HG02763 (cell line): ENCODE data around the gene RANGAP1.

Source experiments
- ATAC-seq: cut with Tn5 transposase; IDR thresholded peaks from one replicate; pipeline ENCODE4 v1.9.1; 2021; ENCODE audit warnings: mild to moderate bottlenecking, moderate library complexity; ENCODE audit not compliant: unreplicated experiment

RANGAP1 gene

GRCh38 chr22:41285820-41286638 lies at the start of gene RANGAP1:
Gene RANGAP1, minus strand, starts transcription at chr22:41286187. Its CDS starts 5,143 bp downstream, at chr22:41281044.
- ATAC-seq = peak; percentile 96

GRCh38 chr22:41334951-41335635 lies 49.1 kb upstream of the RANGAP1 start:
- no peak for ATAC-seq

- ATAC-seq = no peak
These were observed 48.2 kb upstream of the RANGAP1 start for GRCh38 chr22:41334215-41334614.

GRCh38 chr22:41333806-41334205 lies 47.8 kb upstream of the RANGAP1 start:
- no peak for ATAC-seq

- ATAC-seq = no peak
These were observed 46.4 kb upstream of the RANGAP1 start for GRCh38 chr22:41332217-41332939.

GRCh38 chr22:41330169-41330568 lies 44.2 kb upstream of the RANGAP1 start:
- ATAC-seq = no peak

- no peak for ATAC-seq
These were observed 41.1 kb upstream of the RANGAP1 start for GRCh38 chr22:41327124-41327523.

- no peak for ATAC-seq
These were observed 39.0 kb upstream of the RANGAP1 start for GRCh38 chr22:41324821-41325528.

- ATAC-seq = no peak
These were observed 34.6 kb upstream of the RANGAP1 start for GRCh38 chr22:41320416-41321240.

GRCh38 chr22:41315586-41315985 lies 29.6 kb upstream of the RANGAP1 start:
- ATAC-seq = no peak

GRCh38 chr22:41314821-41315220 lies 28.8 kb upstream of the RANGAP1 start:
- no peak for ATAC-seq

- ATAC-seq = no peak
These were observed 25.5 kb upstream of the RANGAP1 start for GRCh38 chr22:41311487-41311886.

- ATAC-seq = no peak
These were observed 24.3 kb upstream of the RANGAP1 start for GRCh38 chr22:41310336-41310735.

- ATAC-seq = no peak
These were observed 22.6 kb upstream of the RANGAP1 start for GRCh38 chr22:41308544-41308947.

- ATAC-seq = no peak
These were observed 22.1 kb upstream of the RANGAP1 start for GRCh38 chr22:41308054-41308453.

GRCh38 chr22:41305646-41306045 lies 19.7 kb upstream of the RANGAP1 start:
- ATAC-seq = no peak

GRCh38 chr22:41302811-41303210 lies 16.8 kb upstream of the RANGAP1 start:
- no peak for ATAC-seq

- no peak for ATAC-seq
These were observed 16.2 kb upstream of the RANGAP1 start for GRCh38 chr22:41302021-41302767.
